Karpas-422 (cell line): ENCODE measurements around the gene TOR1A. TPM values are rescaled to one million over a fixed set of nuclear protein-coding genes. Genes with fewer than 3 reads are reported as not detected.

ENCODE experiments used
- small RNA-seq: library from RNA; depleted of rRNA; stranded (forward); fragments of <200 nt; gene quantifications from one replicate; pipeline ENCODE3, GENCODE V24; 2014
- total RNA-seq: library from RNA; depleted of rRNA; stranded (reverse); fragments of >200 nt; shearing (Covaris generic); gene quantifications from 2 replicates; pipeline ENCODE4 v1.2.3, GENCODE V29; 2014; ENCODE audit warnings: low replicate concordance; rRNA removed

Gene TOR1A
- total RNA-seq, 1 experiment from 2014 or later: 53.1 TPM

Small RNA genes within 50 kb of the gene (small RNA-seq; reads per million reads assigned to genes)
- not detected for gene MIR6855

Other genes starting within 250 kb of the TOR1A start
- gene C9orf50, start 203.0 kb downstream of the TOR1A start, total RNA-seq: not detected in 2 replicates
- 22.4 and 31.1 TPM in 2 replicates for gene NTMT1, start 198.0 kb downstream of the TOR1A start, total RNA-seq
- 10.6 and 16.3 TPM in 2 replicates for gene ASB6, start 182.0 kb downstream of the TOR1A start, total RNA-seq
- not detected in 2 replicates for gene PRRX2, start 158.5 kb downstream of the TOR1A start, total RNA-seq
- not detected in 2 replicates for gene PTGES, start 71.1 kb downstream of the TOR1A start, total RNA-seq
- gene TOR1B, start 21.0 kb downstream of the TOR1A start, total RNA-seq: 10.5 and 14.2 TPM in 2 replicates
- 59.7 and 66.9 TPM in 2 replicates for gene C9orf78, start 11.1 kb upstream of the TOR1A start, total RNA-seq
- 11.7 and 40.3 TPM in 2 replicates for gene USP20, start 11.3 kb upstream of the TOR1A start, total RNA-seq
- gene FNBP1, start 219.1 kb upstream of the TOR1A start, total RNA-seq: 205 and 280 TPM in 2 replicates
- 9.6 and 11.6 TPM in 2 replicates for gene GPR107, start 229.8 kb upstream of the TOR1A start, total RNA-seq